Tibial artery (tissue), 4 donors: ENCODE data around the gene CRYBB3.

ENCODE experiments used
- DNase-seq, 2 donors: peaks; one replicate each; pipeline ENCODE4 v3.0.0-alpha.2; 2019
- H3K27ac ChIP-seq, 2 donors: fragments of 200-600 bp; sonication (generic) in 1 of 2; 1 replicate in 1 of 2; 2 replicates in 1 of 2; pipeline ENCODE4 v1.5.1; 2018 to 2019; ENCODE audit warnings: mild to moderate bottlenecking in 1 of 2
- H3K27me3 ChIP-seq, 2 donors: fragments of 200-600 bp; sonication (generic) in 1 of 2; one replicate each; pipeline versions ENCODE4 v1.5.1 to v1.6.0; 2016 to 2019
- H3K36me3 ChIP-seq, 3 donors: fragments of 200-600 bp; sonication (generic) in 2 of 3; one replicate each; pipeline ENCODE4 v1.5.1; 2016 to 2019; ENCODE audit warnings: mild to moderate bottlenecking in 2 of 3
- H3K4me1 ChIP-seq, 4 donors: fragments of 200-600 bp; sonication (generic) in 2 of 4; 1 replicate in 3 of 4; 2 replicates in 1 of 4; pipeline ENCODE4 v1.5.1; 2016 to 2019
- H3K4me3 ChIP-seq, 2 donors: fragments of 200-600 bp; sonication (generic) in 1 of 2; 1 replicate in 1 of 2; 2 replicates in 1 of 2; pipeline ENCODE4 v1.5.1; 2018 to 2019; ENCODE audit warnings: mild to moderate bottlenecking in 2 of 2
- H3K9me3 ChIP-seq, 3 donors: fragments of 200-600 bp; sonication (generic) in 1 of 3; one replicate each; pipeline ENCODE4 v1.5.1; 2016 to 2019
- CTCF ChIP-seq, 2 experiments: fragments of 200-600 bp in 1 of 2; fragments of 450-650 bp in 1 of 2; IDR thresholded peaks; one replicate each; pipeline ENCODE4 v1.5.1; 2017 to 2019; ENCODE audit warnings: antibody characterized with exemption in 2 of 2, mild to moderate bottlenecking in 1 of 2, moderate library complexity in 1 of 2
- intact Hi-C: fragments of 100-400 bp; cut with DNase I; formaldehyde crosslinking; loops from one replicate; pipeline ENCODE4 v1.15.0; 2023; ENCODE audit warnings: low total_unique reads

CRYBB3 gene

GRCh38 chr22:25186140-25186539, 13.5 kb upstream of the CRYBB3 start:
- no peaks in the 10 kb centered on the region for H3K9me3 ChIP-seq
- peaks cover 0 to 21% (median 6%) of the 10 kb centered on the region in 4 donors for H3K4me1 ChIP-seq
- H3K4me3 ChIP-seq, result no peak overlapping the region
- TF ChIP-seq CTCF (IDR thresholded peaks at IDR 0.05), result no peak
- intact Hi-C loops, result no loop called here
- peaks cover 47 to 95% (median 64%) of the 10 kb centered on the region in 3 donors for H3K36me3 ChIP-seq
- H3K27me3 ChIP-seq, result no peaks in the 10 kb centered on the region
- no peak for DNase-seq
- no peak overlapping the region for H3K27ac ChIP-seq

- Histone ChIP-seq H3K9me3 (no peaks in the 10 kb centered on the region), H3K4me3 (no peak overlapping the region), H3K27ac (no peak overlapping the region), H3K27me3 (no peaks in the 10 kb centered on the region), H3K4me1 (peaks cover 0 to 7% (median 6%) of the 10 kb centered on the region in 4 donors), H3K36me3 (peaks cover 60 to 99% (median 70%) of the 10 kb centered on the region in 3 donors)
- intact Hi-C loops, result no loop called here
- DNase-seq, result no peak
- no peak for TF ChIP-seq CTCF (IDR thresholded peaks at IDR 0.05)
Measured at GRCh38 chr22:25187469-25187868, 12.2 kb upstream of the CRYBB3 start.

- no peak for DNase-seq
- intact Hi-C loops, result no loop called here
- peaks cover 64 to 100% (median 73%) of the 10 kb centered on the region in 3 donors for H3K36me3 ChIP-seq
Measured at GRCh38 chr22:25192406-25192805, 7.3 kb upstream of the CRYBB3 start.

GRCh38 chr22:25193130-25193529, 6.5 kb upstream of the CRYBB3 start:
- H3K4me1 ChIP-seq, result no peaks in the 10 kb centered on the region
- TF ChIP-seq CTCF (IDR thresholded peaks at IDR 0.05), result no peak
- H3K4me3 ChIP-seq, result no peak overlapping the region
- H3K9me3 ChIP-seq, result no peaks in the 10 kb centered on the region
- intact Hi-C loops, result no loop called here
- H3K36me3 ChIP-seq, result peaks cover 70 to 100% (median 80%) of the 10 kb centered on the region in 3 donors
- no peak for DNase-seq
- no peak overlapping the region for H3K27ac ChIP-seq
- H3K27me3 ChIP-seq, result no peaks in the 10 kb centered on the region

More at GRCh38 chr22:25192406-25192805, 7.3 kb upstream of the CRYBB3 start:
- H3K27me3 ChIP-seq, result no peaks in the 10 kb centered on the region
- no peak overlapping the region for H3K27ac ChIP-seq
- TF ChIP-seq CTCF (IDR thresholded peaks at IDR 0.05), result no peak
- no peaks in the 10 kb centered on the region for H3K9me3 ChIP-seq
- H3K4me3 ChIP-seq, result no peak overlapping the region
- no peaks in the 10 kb centered on the region for H3K4me1 ChIP-seq

GRCh38 chr22:25193548-25193947, 6.1 kb upstream of the CRYBB3 start:
- Histone ChIP-seq H3K4me3 (no peak overlapping the region), H3K27ac (no peak overlapping the region), H3K36me3 (peaks cover 70 to 100% (median 85%) of the 10 kb centered on the region in 3 donors), H3K4me1 (no peaks in the 10 kb centered on the region), H3K9me3 (no peaks in the 10 kb centered on the region), H3K27me3 (no peaks in the 10 kb centered on the region)
- no peak for DNase-seq
- intact Hi-C loops, result no loop called here
- TF ChIP-seq CTCF (IDR thresholded peaks at IDR 0.05), result no peak

- Histone ChIP-seq H3K4me1 (no peaks in the 10 kb centered on the region), H3K36me3 (peaks cover 56 to 98% (median 78%) of the 10 kb centered on the region in 3 donors), H3K9me3 (no peaks in the 10 kb centered on the region), H3K27ac (no peak overlapping the region), H3K4me3 (no peak overlapping the region), H3K27me3 (no peaks in the 10 kb centered on the region)
- no peak for DNase-seq
- intact Hi-C loops, result no loop called here
- TF ChIP-seq CTCF (IDR thresholded peaks at IDR 0.05), result no peak
Measured at GRCh38 chr22:25196326-25196725, 3.3 kb upstream of the CRYBB3 start.
